Natural killer cell (primary cell): ENCODE measurements around the gene C17orf114.
"Not testable (repeated sequence)": the region's sequence is repeated elsewhere in the genome, so short reads cannot be mapped to it uniquely, and the experiment has no call there.

Experiments used
- ATAC-seq, 3 donors: fragments of 150-1000 bp in 2 of 3; fragments of 200-7000 bp in 1 of 3; cut with Tn5 transposase; 1 replicate in 1 of 3; 2 replicates in 2 of 3; pipeline ENCODE4 v1.10.0; 2021; ENCODE audit warnings: mild to moderate bottlenecking in 2 of 3, moderate library complexity in 2 of 3
- DNase-seq, 2 donors: peaks; one replicate each; pipeline versions ENCODE4 v3.0.0 to v3.0.0-alpha.2; 2013 to 2021; ENCODE audit warnings: mixed read lengths in 1 of 2
- H3K27ac ChIP-seq: one replicate; pipeline ENCODE4 v1.5.1; 2013; ENCODE audit warnings: mild to moderate bottlenecking, low read length
- H3K27me3 ChIP-seq: one replicate; pipeline ENCODE4 v1.6.1; 2013; ENCODE audit warnings: low read length; ENCODE audit not compliant: control insufficient read depth, insufficient read depth
- H3K36me3 ChIP-seq: one replicate; pipeline ENCODE4 v1.6.1; 2013; ENCODE audit warnings: low read length; ENCODE audit not compliant: control insufficient read depth, insufficient read depth
- H3K4me1 ChIP-seq: one replicate; pipeline ENCODE4 v1.6.1; 2013; ENCODE audit warnings: low read length; ENCODE audit not compliant: control insufficient read depth, insufficient read depth
- H3K4me3 ChIP-seq: one replicate; pipeline ENCODE4 v1.5.1; 2013; ENCODE audit warnings: low read length
- H3K9me3 ChIP-seq: one replicate; pipeline ENCODE4 v1.6.1; 2013; ENCODE audit warnings: low read length; ENCODE audit not compliant: control insufficient read depth, insufficient read depth
- H3K27ac Mint-ChIP-seq, 2 donors: one replicate each; pipeline ENCODE4 v1.8.0; 2022; ENCODE audit warnings: mild to moderate bottlenecking in 2 of 2, mixed read lengths in 2 of 2, moderate library complexity in 1 of 2
- H3K27me3 Mint-ChIP-seq, 2 donors: one replicate each; pipeline ENCODE4 v1.8.0; 2022; ENCODE audit warnings: low read depth in 2 of 2, mixed read lengths in 2 of 2
- H3K36me3 Mint-ChIP-seq: one replicate; pipeline ENCODE4 v1.8.0; 2022; ENCODE audit warnings: mixed read lengths
- H3K4me1 Mint-ChIP-seq, 2 donors: one replicate each; pipeline ENCODE4 v1.8.0; 2022; ENCODE audit warnings: mixed read lengths in 2 of 2
- H3K4me3 Mint-ChIP-seq: one replicate; pipeline ENCODE4 v1.8.0; 2022; ENCODE audit warnings: mild to moderate bottlenecking, moderate library complexity, mixed read lengths
- H3K9me3 Mint-ChIP-seq, 2 donors: one replicate each; pipeline ENCODE4 v1.8.0; 2022; ENCODE audit warnings: mixed read lengths in 2 of 2
- WGBS: methylation state at CpG from one replicate; pipeline ENCODE4 v1.1.7; 2013; ENCODE audit warnings: missing lambda C conversion rate; ENCODE audit not compliant: insufficient coverage; 5-methylcytosine and 5-hydroxymethylcytosine counted together
- intact Hi-C: fragments of 100-400 bp; cut with micrococcal nuclease; formaldehyde crosslinking; loops from one replicate; pipeline ENCODE4 v1.14.2; 2022
- TF ChIP-seq, protein P1 (sequence below): fragments of 200-600 bp; IDR thresholded peaks from one replicate; pipeline ENCODE4 v1.8.0; 2022; ENCODE audit warnings: antibody characterized with exemption

C17orf114 gene

DNA sequence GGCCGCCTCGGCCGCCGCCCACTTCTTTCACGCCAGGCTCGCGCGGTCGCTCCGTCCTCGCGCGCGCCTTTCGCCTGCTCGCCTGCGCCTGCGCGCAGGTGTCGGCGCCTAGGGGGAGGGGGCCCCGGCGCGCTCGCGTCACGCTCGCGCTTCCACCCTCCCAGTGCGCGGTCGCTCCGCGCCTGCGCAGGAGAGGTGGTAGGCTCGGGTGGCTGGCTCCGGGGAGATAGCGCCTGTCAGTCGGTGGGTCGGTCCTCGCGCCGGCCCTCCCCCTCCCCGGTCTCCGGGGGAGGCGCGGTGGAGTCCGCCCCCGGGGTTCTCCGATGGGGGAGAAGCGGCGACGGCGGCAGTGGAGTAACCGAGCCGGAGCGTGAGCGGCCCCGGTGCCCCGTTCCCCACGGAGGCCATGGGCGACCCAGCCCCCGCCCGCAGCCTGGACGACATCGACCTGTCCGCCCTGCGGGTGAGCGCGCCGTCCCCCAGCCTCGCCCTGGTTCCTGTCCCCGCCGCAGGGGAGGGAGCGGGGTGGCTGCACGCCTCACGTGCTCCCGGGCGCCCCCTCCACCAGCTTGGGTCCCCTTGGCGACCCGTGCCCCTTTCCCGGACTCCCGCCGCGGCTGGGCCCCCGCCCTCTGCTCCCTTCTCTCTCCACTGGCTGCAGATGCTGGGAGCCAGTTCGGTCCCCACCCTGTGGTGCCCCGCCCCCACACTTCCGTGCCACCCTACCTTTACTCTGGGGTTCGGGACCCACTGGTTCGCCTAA, 31.2 kb upstream of the C17orf114 start, which contains the start of gene MINK1:
Gene MINK1, plus strand, starts transcription at position 163 of the 763 bp plus-strand sequence. Its CDS starts 244 bp downstream, at position 407.
- Mint-ChIP-seq H3K27ac (peak within 1 kb of the TSS; percentile 81 to 87), H3K36me3 (no peaks in the 10 kb centered on the region), H3K4me3 (peak within 1 kb of the TSS; percentile 90), H3K4me1 (peaks cover 29 to 35% of the 10 kb centered on the region in 2 donors), H3K27me3 (peaks cover 3 to 7% of the 10 kb centered on the region in 2 donors), H3K9me3 (no peaks in the 10 kb centered on the region)
- Histone ChIP-seq H3K4me3 (peak within 1 kb of the TSS; percentile 54), H3K27ac (peak within 1 kb of the TSS; percentile 72), H3K9me3 (no peaks in the 10 kb centered on the region), H3K36me3 (no peaks in the 10 kb centered on the region), H3K4me1 (peaks cover 33% of the 10 kb centered on the region), H3K27me3 (no peaks in the 10 kb centered on the region)
- TF ChIP-seq, protein P1, sequence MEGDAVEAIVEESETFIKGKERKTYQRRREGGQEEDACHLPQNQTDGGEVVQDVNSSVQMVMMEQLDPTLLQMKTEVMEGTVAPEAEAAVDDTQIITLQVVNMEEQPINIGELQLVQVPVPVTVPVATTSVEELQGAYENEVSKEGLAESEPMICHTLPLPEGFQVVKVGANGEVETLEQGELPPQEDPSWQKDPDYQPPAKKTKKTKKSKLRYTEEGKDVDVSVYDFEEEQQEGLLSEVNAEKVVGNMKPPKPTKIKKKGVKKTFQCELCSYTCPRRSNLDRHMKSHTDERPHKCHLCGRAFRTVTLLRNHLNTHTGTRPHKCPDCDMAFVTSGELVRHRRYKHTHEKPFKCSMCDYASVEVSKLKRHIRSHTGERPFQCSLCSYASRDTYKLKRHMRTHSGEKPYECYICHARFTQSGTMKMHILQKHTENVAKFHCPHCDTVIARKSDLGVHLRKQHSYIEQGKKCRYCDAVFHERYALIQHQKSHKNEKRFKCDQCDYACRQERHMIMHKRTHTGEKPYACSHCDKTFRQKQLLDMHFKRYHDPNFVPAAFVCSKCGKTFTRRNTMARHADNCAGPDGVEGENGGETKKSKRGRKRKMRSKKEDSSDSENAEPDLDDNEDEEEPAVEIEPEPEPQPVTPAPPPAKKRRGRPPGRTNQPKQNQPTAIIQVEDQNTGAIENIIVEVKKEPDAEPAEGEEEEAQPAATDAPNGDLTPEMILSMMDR = no peak
- peak; percentile 85 to 98 for DNase-seq
- WGBS = under 1% methylated on average over 91 of the region's 91 CpGs
- intact Hi-C loops = no loop called here
- peak; percentile 94 to 97 (median 94) for ATAC-seq

DNA sequence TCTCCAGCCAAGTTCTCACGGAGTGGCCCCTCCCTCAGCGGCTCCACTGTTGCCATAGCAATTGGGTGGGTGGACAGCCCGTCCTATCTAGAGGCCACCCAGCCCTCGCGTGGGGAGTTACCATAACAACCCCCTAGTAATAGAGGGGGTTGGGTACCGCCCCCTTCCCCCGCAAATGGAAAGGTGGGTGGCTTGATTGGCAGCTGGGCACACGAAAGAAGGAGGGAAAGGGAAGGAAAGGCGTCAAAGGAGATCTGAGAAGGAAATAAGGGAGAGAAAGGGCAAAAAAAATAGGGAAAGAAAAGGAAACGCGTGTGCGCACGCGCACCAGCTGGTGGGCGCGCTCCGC, 30.7 kb upstream of the C17orf114 start:
- peak in 1 of 3 donors; percentile 14 for ATAC-seq
- not testable (repeated sequence) for H3K36me3 ChIP-seq

DNA sequence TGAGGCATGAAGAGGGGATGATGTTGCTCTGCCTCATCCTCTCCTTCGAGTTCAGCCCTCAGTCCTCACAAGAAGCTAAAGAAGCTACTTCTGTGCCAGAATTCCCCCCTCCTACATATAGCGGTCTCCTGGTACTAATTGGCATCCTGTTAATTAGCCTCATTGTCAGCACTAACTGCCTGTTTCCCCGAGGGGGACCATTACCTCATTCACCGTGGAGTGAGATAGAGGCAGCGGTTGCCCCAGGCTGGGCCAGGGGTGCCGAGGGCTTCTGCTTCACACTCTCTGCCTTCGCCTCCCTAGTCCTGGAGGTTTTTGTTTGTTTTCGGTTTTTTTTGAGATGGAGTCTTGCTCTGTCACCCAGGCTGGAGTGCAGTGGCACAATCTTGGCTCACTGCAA, 25.3 kb upstream of the C17orf114 start:
- Mint-ChIP-seq H3K4me3 (no peak overlapping the region), H3K9me3 (no peaks in the 10 kb centered on the region), H3K36me3 (no peaks in the 10 kb centered on the region), H3K27ac (no peak overlapping the region), H3K27me3 (peaks cover 3 to 7% of the 10 kb centered on the region in 2 donors), H3K4me1 (no peaks in the 10 kb centered on the region)
- WGBS = 85% methylated on average over 8 of the region's 8 CpGs
- H3K4me3 ChIP-seq = no peak overlapping the region
- H3K9me3 ChIP-seq = no peaks in the 10 kb centered on the region
- no peaks in the 10 kb centered on the region for H3K36me3 ChIP-seq
- intact Hi-C loops = no loop called here
- no peak overlapping the region for H3K27ac ChIP-seq
- DNase-seq = no peak
- TF ChIP-seq, protein P1 = no peak
- H3K27me3 ChIP-seq = no peaks in the 10 kb centered on the region
- ATAC-seq = no peak
- peaks cover 2% of the 10 kb centered on the region for H3K4me1 ChIP-seq

More for the DNA sequence above, 30.7 kb upstream of the C17orf114 start:
- Histone ChIP-seq H3K4me1 (peaks cover 33% of the 10 kb centered on the region), H3K27ac (peak overlapping the region; percentile 72), H3K4me3 (peak overlapping the region; percentile 44)
- H3K9me3 Mint-ChIP-seq, DNase-seq, intact Hi-C loops, H3K36me3 Mint-ChIP-seq, H3K27me3 Mint-ChIP-seq, H3K27me3 ChIP-seq, H3K9me3 ChIP-seq: not testable (repeated sequence)
- 0% methylated on average over 11 of the region's 17 CpGs for WGBS
- Mint-ChIP-seq H3K4me1 (peaks cover 27 to 35% of the 10 kb centered on the region in 2 donors), H3K27ac (peak overlapping the region; percentile 64 to 87), H3K4me3 (peak overlapping the region; percentile 89)

DNA sequence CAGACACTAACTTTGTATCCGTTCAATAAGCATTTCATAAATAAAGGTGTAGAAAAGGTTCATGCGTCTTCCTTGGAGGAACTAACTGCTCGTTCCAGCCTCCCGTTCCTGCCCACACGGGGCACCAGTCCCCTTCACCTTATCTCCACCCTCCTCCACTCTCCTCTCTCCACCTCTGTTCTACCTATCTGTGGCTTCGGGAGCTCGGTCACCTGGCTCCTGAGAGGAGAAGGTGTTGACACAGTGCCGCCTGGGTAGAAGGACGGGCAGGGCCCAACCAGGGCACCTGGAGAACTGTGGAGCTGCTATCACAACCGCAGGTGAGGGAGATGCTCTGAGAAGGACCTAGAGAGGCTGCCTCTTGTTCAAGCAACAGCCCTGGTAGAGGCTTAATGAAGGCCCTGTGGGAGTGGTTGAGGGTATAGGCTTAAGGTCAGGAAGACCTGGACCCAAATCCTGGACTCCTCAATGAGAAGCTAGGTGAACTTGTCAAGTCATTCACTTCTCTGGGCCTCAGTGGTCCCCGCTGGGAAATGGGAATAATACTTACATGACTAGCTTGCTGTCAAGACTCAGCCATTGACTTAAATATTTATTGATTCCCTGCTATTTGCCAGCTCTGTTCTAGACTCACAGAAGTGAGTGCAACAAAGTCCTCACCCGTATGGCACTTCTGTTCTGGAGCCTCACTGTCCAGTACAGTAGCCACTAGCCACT, 21.4 kb upstream of the C17orf114 start:
- Mint-ChIP-seq H3K27ac (no peak overlapping the region), H3K9me3 (no peaks in the 10 kb centered on the region), H3K4me1 (no peaks in the 10 kb centered on the region), H3K4me3 (no peak overlapping the region), H3K36me3 (no peaks in the 10 kb centered on the region), H3K27me3 (peaks cover 0 to 1% of the 10 kb centered on the region in 2 donors)
- no peaks in the 10 kb centered on the region for H3K36me3 ChIP-seq
- H3K9me3 ChIP-seq = no peaks in the 10 kb centered on the region
- 85% methylated on average over 12 of the region's 12 CpGs for WGBS
- no peaks in the 10 kb centered on the region for H3K27me3 ChIP-seq
- ATAC-seq = no peak
- intact Hi-C loops = no loop called here
- no peak overlapping the region for H3K4me3 ChIP-seq
- no peaks in the 10 kb centered on the region for H3K4me1 ChIP-seq
- no peak overlapping the region for H3K27ac ChIP-seq
- TF ChIP-seq, protein P1 = no peak
- DNase-seq = no peak
